GM12878 (cell line): ENCODE measurements around the gene CEP19. TPM values are rescaled to one million over a fixed set of nuclear protein-coding genes. Genes with fewer than 3 reads are reported as not detected.

Experiments
- CBFB ChIP-seq: IDR thresholded peaks from 2 replicates; pipeline ENCODE4 v1.6.1; 2016; ENCODE audit warnings: antibody characterized with exemption, low read depth
- CBX5 ChIP-seq: sonication (generic); IDR thresholded peaks from 2 replicates; pipeline ENCODE4 v1.6.1; 2016; ENCODE audit warnings: low read depth, moderate library complexity, mild to moderate bottlenecking, inconsistent platforms
- CHD1 ChIP-seq: IDR thresholded peaks from 2 replicates; pipeline ENCODE4 v1.6.1; 2012; ENCODE audit warnings: low read depth, low read length, improper control_type of control experiment
- JUNB ChIP-seq: IDR thresholded peaks from 2 replicates; pipeline ENCODE4 v1.6.1; 2016; ENCODE audit warnings: antibody characterized with exemption, mild to moderate bottlenecking
- JUND ChIP-seq: IDR thresholded peaks from 2 replicates; pipeline ENCODE4 v1.6.1; 2012; ENCODE audit warnings: low read depth, mild to moderate bottlenecking, low read length, improper control_type of control experiment, moderate library complexity
- NR2F1 ChIP-seq: fragments of 450-650 bp; conservative IDR thresholded peaks from 2 replicates; pipeline ENCODE4 v1.6.1; 2017; ENCODE audit warnings: mild to moderate bottlenecking
- POLR2AphosphoS2 ChIP-seq: IDR thresholded peaks from 2 replicates; pipeline ENCODE4 v1.6.1; 2011; ENCODE audit warnings: low read depth, mild to moderate bottlenecking, low read length, improper control_type of control experiment, moderate library complexity
- POLR2AphosphoS5 ChIP-seq: IDR thresholded peaks from 2 replicates; pipeline ENCODE4 v1.6.1; 2011; ENCODE audit warnings: mild to moderate bottlenecking, low read length, inconsistent platforms
- RCOR1 ChIP-seq: conservative IDR thresholded peaks from 2 replicates; pipeline ENCODE4 v1.6.1; 2012; ENCODE audit warnings: low read depth, low read length, improper control_type of control experiment
- SMARCA5 ChIP-seq: fragments of 450-650 bp; IDR thresholded peaks from 2 replicates; pipeline ENCODE4 v1.6.1; 2017; ENCODE audit warnings: mild to moderate bottlenecking
- TCF3 ChIP-seq: IDR thresholded peaks from 2 replicates; pipeline ENCODE4 v1.6.1; 2012; ENCODE audit warnings: low read depth, mild to moderate bottlenecking, low read length, borderline replicate concordance; ENCODE audit not compliant: insufficient read depth
- YY1 ChIP-seq: IDR thresholded peaks from 2 replicates; pipeline ENCODE4 v1.6.1; 2011; ENCODE audit warnings: low read depth, mild to moderate bottlenecking, low read length
- ZNF207 ChIP-seq: fragments of 450-650 bp; IDR thresholded peaks from 2 replicates; pipeline ENCODE4 v1.6.1; 2014; ENCODE audit warnings: antibody characterized with exemption, mild to moderate bottlenecking, borderline replicate concordance
- ZZZ3 ChIP-seq: IDR thresholded peaks from 2 replicates; pipeline ENCODE4 v1.6.1; 2011; ENCODE audit warnings: low read depth; ENCODE audit not compliant: control insufficient read depth, insufficient read length
- polyA plus RNA-seq, 11 experiments: library from polyadenylated mRNA; depleted of rRNA in 4 of 11; unstranded in 6 of 11; stranded (reverse) in 5 of 11; fragments of >200 nt; fragmentation: Nextera tagmentation in 4 of 11; fragmentation: Illumina TruSeq in 1 of 11; extraction: Ambion mirVana in 4 of 11; extraction: Trizol in 1 of 11; gene quantifications; 1 replicate in 1 of 11; 2 replicates in 10 of 11; pipeline versions ENCODE4 v1.2.1 to v1.2.3, GENCODE V29; 2011 to 2016; ENCODE audit warnings: inconsistent platforms in 2 of 11, missing spikeins in 2 of 11, low read depth in 1 of 11
- total RNA-seq, 4 experiments: library from RNA; depleted of rRNA in 3 of 4; stranded (reverse); fragments of >200 nt in 3 of 4; fragmentation: Illumina TruSeq in 1 of 4; extraction: Trizol in 1 of 4; gene quantifications; 2 replicates each; pipeline versions ENCODE4 v1.2.1 to v1.2.3, GENCODE V29; 2013 to 2021
- TF ChIP-seq, protein P1 (sequence below): fragments of 450-650 bp; IDR thresholded peaks from 2 replicates; pipeline ENCODE4 v1.6.1; 2017; ENCODE audit warnings: mild to moderate bottlenecking
- TF ChIP-seq, protein P2 (sequence below): IDR thresholded peaks from 2 replicates; pipeline ENCODE4 v1.6.1; 2011; ENCODE audit warnings: mild to moderate bottlenecking, low read depth, low read length, moderate library complexity; ENCODE audit not compliant: insufficient replicate concordance
- TF ChIP-seq, protein P3 (sequence below): fragments of 450-650 bp; formaldehyde crosslinking; IDR thresholded peaks from 2 replicates; pipeline ENCODE4 v1.4.0; 2020; ENCODE audit warnings: mild to moderate bottlenecking, moderate library complexity
- TF ChIP-seq, protein P4 (sequence below): fragments of 450-650 bp; IDR thresholded peaks from 2 replicates; pipeline ENCODE4 v1.6.1; 2018; ENCODE audit warnings: borderline replicate concordance, mild to moderate bottlenecking; ENCODE audit not compliant: partially characterized antibody

Gene CEP19
- total and polyA plus RNA-seq, 10 of the 15 experiments (the other 5 are each of a cell fraction or from before 2014, with no cell fraction given), result 1.9 to 5.9 (median 2.7) TPM

DNA sequence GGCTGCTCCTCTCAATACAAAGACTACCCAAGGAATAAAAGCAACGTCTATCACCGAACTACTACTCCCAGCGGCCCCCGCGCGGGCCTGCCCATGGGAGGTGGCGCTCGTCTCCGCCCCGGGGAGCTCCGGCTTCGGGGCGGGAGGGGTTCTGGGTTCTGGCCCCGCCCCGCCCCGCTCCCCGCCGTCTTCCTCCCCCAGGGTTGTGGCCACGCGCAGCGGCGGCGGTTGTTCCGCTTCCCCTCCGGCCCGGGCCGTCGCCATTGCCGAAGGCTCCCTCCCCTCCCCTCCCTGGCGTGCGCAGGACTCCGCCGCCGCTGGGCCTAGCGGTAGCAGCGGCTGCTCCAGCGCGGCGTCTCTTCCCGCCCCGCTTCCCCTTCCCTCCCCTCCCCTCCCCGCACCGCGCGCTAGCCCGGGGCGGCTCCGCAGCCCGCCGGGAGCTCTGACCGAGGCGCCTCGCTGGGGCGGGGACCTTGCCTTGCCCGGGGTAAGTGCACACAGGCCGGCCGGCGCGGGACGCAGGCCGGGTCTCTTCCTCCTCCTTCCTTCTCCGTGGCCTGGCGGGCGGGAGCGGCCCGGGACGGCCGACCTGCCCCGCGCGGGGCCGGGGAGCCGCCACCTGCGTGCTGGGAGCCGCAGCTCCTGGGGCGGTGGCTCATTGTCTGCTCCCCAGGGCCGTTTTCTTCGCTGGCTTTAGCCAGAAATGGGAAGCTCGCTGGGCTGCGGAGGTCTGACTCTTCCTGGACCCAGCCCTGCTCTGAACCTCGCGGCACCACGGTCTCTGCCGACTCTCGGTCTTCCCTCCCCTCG lies 27.8 kb upstream of the CEP19 start, which contains the start of gene PAK2 (continued):
- TF ChIP-seq, protein P1, sequence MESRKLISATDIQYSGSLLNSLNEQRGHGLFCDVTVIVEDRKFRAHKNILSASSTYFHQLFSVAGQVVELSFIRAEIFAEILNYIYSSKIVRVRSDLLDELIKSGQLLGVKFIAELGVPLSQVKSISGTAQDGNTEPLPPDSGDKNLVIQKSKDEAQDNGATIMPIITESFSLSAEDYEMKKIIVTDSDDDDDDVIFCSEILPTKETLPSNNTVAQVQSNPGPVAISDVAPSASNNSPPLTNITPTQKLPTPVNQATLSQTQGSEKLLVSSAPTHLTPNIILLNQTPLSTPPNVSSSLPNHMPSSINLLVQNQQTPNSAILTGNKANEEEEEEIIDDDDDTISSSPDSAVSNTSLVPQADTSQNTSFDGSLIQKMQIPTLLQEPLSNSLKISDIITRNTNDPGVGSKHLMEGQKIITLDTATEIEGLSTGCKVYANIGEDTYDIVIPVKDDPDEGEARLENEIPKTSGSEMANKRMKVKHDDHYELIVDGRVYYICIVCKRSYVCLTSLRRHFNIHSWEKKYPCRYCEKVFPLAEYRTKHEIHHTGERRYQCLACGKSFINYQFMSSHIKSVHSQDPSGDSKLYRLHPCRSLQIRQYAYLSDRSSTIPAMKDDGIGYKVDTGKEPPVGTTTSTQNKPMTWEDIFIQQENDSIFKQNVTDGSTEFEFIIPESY, result no peak
- no peak for TF ChIP-seq CBFB
- no peak for TF ChIP-seq JUND
- TF ChIP-seq RCOR1, result no peak
- TF ChIP-seq POLR2AphosphoS5, result peak; percentile 80; the same call in 1 of the 2 replicates
- peak; percentile 55; the same call in 1 of the 2 replicates for TF ChIP-seq POLR2AphosphoS2
- 0 out of 2 replicates have a peak, but pooled peaks have one; percentile 37 for TF ChIP-seq NR2F1
- TF ChIP-seq, protein P2, sequence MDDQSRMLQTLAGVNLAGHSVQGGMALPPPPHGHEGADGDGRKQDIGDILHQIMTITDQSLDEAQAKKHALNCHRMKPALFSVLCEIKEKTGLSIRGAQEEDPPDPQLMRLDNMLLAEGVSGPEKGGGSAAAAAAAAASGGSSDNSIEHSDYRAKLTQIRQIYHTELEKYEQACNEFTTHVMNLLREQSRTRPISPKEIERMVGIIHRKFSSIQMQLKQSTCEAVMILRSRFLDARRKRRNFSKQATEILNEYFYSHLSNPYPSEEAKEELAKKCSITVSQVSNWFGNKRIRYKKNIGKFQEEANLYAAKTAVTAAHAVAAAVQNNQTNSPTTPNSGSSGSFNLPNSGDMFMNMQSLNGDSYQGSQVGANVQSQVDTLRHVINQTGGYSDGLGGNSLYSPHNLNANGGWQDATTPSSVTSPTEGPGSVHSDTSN, result no peak
- TF ChIP-seq, protein P3, sequence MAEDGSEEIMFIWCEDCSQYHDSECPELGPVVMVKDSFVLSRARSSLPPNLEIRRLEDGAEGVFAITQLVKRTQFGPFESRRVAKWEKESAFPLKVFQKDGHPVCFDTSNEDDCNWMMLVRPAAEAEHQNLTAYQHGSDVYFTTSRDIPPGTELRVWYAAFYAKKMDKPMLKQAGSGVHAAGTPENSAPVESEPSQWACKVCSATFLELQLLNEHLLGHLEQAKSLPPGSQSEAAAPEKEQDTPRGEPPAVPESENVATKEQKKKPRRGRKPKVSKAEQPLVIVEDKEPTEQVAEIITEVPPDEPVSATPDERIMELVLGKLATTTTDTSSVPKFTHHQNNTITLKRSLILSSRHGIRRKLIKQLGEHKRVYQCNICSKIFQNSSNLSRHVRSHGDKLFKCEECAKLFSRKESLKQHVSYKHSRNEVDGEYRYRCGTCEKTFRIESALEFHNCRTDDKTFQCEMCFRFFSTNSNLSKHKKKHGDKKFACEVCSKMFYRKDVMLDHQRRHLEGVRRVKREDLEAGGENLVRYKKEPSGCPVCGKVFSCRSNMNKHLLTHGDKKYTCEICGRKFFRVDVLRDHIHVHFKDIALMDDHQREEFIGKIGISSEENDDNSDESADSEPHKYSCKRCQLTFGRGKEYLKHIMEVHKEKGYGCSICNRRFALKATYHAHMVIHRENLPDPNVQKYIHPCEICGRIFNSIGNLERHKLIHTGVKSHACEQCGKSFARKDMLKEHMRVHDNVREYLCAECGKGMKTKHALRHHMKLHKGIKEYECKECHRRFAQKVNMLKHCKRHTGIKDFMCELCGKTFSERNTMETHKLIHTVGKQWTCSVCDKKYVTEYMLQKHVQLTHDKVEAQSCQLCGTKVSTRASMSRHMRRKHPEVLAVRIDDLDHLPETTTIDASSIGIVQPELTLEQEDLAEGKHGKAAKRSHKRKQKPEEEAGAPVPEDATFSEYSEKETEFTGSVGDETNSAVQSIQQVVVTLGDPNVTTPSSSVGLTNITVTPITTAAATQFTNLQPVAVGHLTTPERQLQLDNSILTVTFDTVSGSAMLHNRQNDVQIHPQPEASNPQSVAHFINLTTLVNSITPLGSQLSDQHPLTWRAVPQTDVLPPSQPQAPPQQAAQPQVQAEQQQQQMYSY (CRISPR knock-in tag), result no peak
- TF ChIP-seq TCF3, result no peak
- TF ChIP-seq CHD1, result no peak
- TF ChIP-seq CBX5, result no peak
- TF ChIP-seq SMARCA5, result no peak
- no peak for TF ChIP-seq ZZZ3
- peak; percentile 93 for TF ChIP-seq YY1
- TF ChIP-seq, protein P4, sequence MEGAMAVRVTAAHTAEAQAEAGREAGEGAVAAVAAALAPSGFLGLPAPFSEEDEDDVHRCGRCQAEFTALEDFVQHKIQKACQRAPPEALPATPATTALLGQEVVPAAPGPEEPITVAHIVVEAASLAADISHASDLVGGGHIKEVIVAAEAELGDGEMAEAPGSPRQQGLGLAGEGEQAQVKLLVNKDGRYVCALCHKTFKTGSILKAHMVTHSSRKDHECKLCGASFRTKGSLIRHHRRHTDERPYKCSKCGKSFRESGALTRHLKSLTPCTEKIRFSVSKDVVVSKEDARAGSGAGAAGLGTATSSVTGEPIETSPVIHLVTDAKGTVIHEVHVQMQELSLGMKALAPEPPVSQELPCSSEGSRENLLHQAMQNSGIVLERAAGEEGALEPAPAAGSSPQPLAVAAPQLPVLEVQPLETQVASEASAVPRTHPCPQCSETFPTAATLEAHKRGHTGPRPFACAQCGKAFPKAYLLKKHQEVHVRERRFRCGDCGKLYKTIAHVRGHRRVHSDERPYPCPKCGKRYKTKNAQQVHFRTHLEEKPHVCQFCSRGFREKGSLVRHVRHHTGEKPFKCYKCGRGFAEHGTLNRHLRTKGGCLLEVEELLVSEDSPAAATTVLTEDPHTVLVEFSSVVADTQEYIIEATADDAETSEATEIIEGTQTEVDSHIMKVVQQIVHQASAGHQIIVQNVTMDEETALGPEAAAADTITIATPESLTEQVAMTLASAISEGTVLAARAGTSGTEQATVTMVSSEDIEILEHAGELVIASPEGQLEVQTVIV, result no peak
- no peak for TF ChIP-seq JUNB
- no peak for TF ChIP-seq ZNF207
